ENCODE measurements around the gene TTC22. TPM values are rescaled to one million over a fixed set of nuclear protein-coding genes. Genes with fewer than 3 reads are reported as not detected.

TTC22 gene
- polyA plus RNA-seq, 2 of the 4 experiments (the other 2 are of a cell fraction) = not detected

GRCh38 chr1:54819195-54819536 lies 18.0 kb upstream of the TTC22 start:
- Histone ChIP-seq H3K27ac (no peak overlapping the region), H3K9me3 (peaks cover 5% of the 10 kb centered on the region; the same call in 1 of the 3 replicates), H3K4me1 (no peaks in the 10 kb centered on the region), H3K4me3 (no peak overlapping the region), H3K4me2 (no peak overlapping the region)
- CTCF ChIA-PET = interaction anchor here (1.0 kb wide), 1 partner anchor 203 kb away, joined by 3 read pairs; no protein-coding TSS in a partner anchor
- POLR2A ChIA-PET = no interaction called here
- TF ChIP-seq FOSL2 (IDR thresholded peaks at IDR 0.05) (no peak), FOSL2 (CRISPR knock-in tag; IDR thresholded peaks at IDR 0.05) (no peak), HEYL (CRISPR knock-in tag; IDR thresholded peaks at IDR 0.05) (no peak), HMGXB4 (CRISPR knock-in tag; IDR thresholded peaks at IDR 0.05; ENCODE audit: borderline replicate concordance) (no peak), JUNB (IDR thresholded peaks at IDR 0.05) (no peak), EP300 (IDR thresholded peaks at IDR 0.05) (no peak)
- no peak for FAIRE-seq
- DNase-seq (ENCODE audit: low read depth in 1 of 2, low spot score in 1 of 2) = no peak
- WGBS (ENCODE audit: missing lambda C conversion rate) = 89% methylated on average over 4 of the region's 4 CpGs
- no peak for ATAC-seq

GRCh38 chr1:54818461-54819194 lies 17.5 kb upstream of the TTC22 start:
- H3K27ac ChIP-seq = no peak overlapping the region
- no peak overlapping the region for H3K4me3 ChIP-seq
- H3K9me3 ChIP-seq = no peaks in the 10 kb centered on the region; the same call in 2 of the 3 replicates
- H3K4me2 ChIP-seq = no peak overlapping the region
- WGBS (ENCODE audit: missing lambda C conversion rate) = 32% methylated on average over 5 of the region's 5 CpGs
- FAIRE-seq (no peak), DNase-seq (ENCODE audit: low read depth in 1 of 2, low spot score in 1 of 2) (no peak), ATAC-seq (no peak)
- TF ChIP-seq KDM1A (IDR thresholded peaks at IDR 0.05; ENCODE audit: low read depth) = no peak
- no peak for TF ChIP-seq SMC3 (IDR thresholded peaks at IDR 0.05)
- no peak for TF ChIP-seq HOXB13 (CRISPR knock-in tag; IDR thresholded peaks at IDR 0.05; ENCODE audit: low read depth)
- no peak for TF ChIP-seq BHLHE40 (IDR thresholded peaks at IDR 0.05; ENCODE audit: low read depth, low read length)
- no peak for TF ChIP-seq USF2 (IDR thresholded peaks at IDR 0.05)
- TF ChIP-seq HEYL (CRISPR knock-in tag; IDR thresholded peaks at IDR 0.05) = no peak
- TF ChIP-seq PBX3 (IDR thresholded peaks at IDR 0.05) = no peak
- TF ChIP-seq FOSL2 (IDR thresholded peaks at IDR 0.05) = no peak
- no peak for TF ChIP-seq FOSL2 (CRISPR knock-in tag; IDR thresholded peaks at IDR 0.05)
- CTCF ChIA-PET = interaction anchor here (1.0 kb wide), 1 partner anchor 203 kb away, joined by 3 read pairs; no protein-coding TSS in a partner anchor
- H3K4me1 ChIP-seq = no peaks in the 10 kb centered on the region
- POLR2A ChIA-PET = no interaction called here

GRCh38 chr1:54816951-54817350 lies 15.8 kb upstream of the TTC22 start:
- FAIRE-seq (no peak), ATAC-seq (no peak), DNase-seq (ENCODE audit: low read depth in 1 of 2, low spot score in 1 of 2) (no peak)
- H3K4me1 ChIP-seq = no peaks in the 10 kb centered on the region
- H3K4me2 ChIP-seq = no peak overlapping the region
- ChIA-PET POLR2A (no interaction called here), CTCF (no interaction called here)
- no peak overlapping the region for H3K27ac ChIP-seq
- no peaks in the 10 kb centered on the region for H3K9me3 ChIP-seq
- WGBS (ENCODE audit: missing lambda C conversion rate) = 91% methylated on average over 9 of the region's 13 CpGs
- H3K4me3 ChIP-seq = no peak overlapping the region
- TF ChIP-seq CBX2 (IDR thresholded peaks at IDR 0.05; ENCODE audit: borderline replicate concordance, low read depth) = no peak
- TF ChIP-seq JUNB (IDR thresholded peaks at IDR 0.05) = no peak
- TF ChIP-seq PHF8 (IDR thresholded peaks at IDR 0.05; ENCODE audit: borderline replicate concordance, low read depth) = no peak
- TF ChIP-seq RFX5 (IDR thresholded peaks at IDR 0.05) = no peak
- TF ChIP-seq E2F6 (IDR thresholded peaks at IDR 0.05; ENCODE audit: borderline replicate concordance, low read depth) = no peak
- no peak for TF ChIP-seq ZSCAN20 (CRISPR knock-in tag; IDR thresholded peaks at IDR 0.05)
- no peak for TF ChIP-seq MYC (IDR thresholded peaks at IDR 0.05; ENCODE audit: borderline replicate concordance, low read length)
- TF ChIP-seq KDM5A (IDR thresholded peaks at IDR 0.05) = no peak
- TF ChIP-seq PBX3 (IDR thresholded peaks at IDR 0.05) = no peak

All from A549 (cell line).